ENCODE results near the gene TMEM250.

The TMEM250 gene

DNA sequence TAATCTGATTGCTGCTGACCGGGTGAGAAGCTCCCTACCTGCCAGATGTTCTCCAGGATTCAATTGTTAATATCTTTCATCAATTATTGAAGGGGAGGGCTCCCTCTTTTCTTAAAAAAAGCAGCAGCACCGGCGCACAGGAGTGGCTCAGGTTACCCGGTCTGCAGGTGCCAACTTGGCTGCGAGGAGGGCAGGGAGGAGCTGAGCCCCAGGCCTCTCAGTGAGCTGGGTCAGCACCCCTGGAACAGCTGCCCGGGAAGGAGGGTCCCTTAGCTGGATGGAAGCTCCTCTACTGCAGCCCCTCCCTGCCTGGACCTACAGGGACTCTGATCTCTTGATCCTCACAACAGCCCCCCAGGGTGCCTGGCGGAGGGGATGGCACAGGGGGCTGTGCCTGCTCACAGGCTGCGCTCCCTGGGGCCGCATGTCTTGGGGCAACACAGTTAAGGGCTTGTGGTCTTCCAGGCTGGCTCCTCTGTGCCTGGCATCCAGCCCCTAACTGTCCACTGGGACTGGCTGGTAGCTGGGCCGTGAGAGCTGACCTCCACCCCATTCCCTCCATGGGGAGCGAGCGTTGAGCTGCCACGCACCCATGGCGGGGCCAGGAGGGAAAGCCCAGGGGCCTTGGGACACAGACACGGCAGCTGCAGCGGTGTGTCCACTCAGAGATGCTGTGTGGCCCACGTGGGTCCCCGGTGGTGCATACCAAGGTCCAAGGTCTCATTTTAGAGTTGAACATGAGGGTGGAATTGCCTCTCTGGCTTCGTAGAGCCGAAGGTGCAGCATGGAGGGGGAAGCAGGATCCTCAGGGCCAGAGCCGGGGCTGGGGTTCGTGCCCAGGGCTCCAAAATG, 28.6 kb upstream of the TMEM250 start:
- DNase-seq: no peak

DNA sequence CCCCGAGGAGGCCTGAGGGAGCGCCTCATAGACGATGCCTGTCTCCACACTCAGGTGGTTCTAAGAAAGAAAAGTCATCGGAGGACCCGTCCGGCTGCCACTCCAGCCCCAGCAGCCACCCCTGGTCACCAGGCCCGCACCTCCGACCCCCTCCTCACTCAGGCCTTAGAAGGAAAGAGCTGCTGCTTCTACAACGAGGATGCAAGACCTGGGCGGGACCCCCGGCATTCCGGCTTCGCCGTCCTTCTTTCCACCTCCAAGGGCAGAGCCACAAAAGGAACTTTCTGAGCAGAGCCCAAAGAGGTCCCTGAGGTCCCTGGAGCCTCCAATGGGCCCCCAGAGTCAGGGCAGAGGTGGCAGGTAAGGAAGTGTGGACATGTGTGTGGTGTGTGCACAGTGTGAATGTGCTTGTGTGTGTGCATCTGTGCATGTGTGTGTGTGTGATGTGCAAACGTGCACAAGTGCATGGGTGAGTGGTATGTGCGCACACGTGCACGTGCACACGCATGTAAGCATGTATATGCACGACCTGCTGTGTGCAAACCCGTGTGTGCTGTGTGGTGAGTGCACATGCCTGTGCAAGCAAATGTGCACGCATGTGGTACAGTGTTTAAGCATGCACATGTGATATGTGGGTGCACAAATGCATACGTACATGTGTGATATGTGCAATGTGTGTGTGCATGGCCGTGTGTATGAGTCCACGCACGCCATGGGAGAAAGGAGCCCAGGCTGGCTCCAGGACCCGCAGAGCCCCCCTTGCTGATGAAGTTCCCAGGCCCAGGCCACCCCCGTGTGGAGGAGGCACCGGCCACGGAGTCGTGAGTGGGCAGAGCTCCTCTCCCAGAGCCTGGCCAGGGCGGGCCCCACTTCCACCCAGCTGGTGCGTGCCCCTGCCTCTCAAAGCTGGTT, 27.7 kb upstream of the TMEM250 start:
- no peak for DNase-seq

DNA sequence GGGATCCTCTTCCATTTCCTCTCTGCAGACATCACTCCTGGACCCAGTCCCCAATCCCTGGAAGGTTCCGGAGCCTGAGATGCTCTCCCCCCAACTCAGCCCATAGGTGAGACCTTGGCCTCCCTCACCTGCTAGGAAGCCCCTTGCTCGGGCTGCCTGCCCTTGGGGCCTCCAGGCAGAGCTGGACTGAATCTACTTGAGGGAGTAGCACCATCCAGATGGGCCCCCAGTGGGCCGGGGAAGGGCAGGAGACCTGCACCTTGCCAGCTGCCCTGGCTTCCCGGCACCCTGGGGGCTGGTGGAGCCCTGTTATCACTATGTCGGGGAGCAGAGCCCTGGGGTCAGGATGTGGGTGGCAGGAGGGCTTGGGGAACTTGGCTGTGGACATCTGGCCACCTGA, 26.9 kb upstream of the TMEM250 start:
- DNase-seq: no peak

DNA sequence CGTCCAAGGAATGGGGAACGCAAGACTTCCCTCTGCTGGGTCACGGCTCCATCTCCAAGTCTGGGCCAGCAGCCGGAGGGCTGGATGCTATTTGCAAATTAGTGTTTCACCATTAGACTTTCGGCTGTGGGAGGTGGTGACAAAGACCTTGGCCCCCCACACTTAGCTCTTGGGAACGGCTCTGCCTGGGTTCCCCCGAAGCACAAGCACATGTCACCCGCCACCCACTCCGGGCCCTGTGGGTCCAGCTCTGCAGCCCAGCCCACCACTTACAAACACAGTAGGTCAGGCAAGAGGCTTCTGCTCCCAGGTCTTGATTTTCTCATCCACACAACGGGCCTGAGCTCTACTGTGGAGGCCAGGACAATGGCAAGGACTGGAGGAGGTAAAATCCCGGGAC, 25.8 kb upstream of the TMEM250 start:
- no peak for DNase-seq

DNA sequence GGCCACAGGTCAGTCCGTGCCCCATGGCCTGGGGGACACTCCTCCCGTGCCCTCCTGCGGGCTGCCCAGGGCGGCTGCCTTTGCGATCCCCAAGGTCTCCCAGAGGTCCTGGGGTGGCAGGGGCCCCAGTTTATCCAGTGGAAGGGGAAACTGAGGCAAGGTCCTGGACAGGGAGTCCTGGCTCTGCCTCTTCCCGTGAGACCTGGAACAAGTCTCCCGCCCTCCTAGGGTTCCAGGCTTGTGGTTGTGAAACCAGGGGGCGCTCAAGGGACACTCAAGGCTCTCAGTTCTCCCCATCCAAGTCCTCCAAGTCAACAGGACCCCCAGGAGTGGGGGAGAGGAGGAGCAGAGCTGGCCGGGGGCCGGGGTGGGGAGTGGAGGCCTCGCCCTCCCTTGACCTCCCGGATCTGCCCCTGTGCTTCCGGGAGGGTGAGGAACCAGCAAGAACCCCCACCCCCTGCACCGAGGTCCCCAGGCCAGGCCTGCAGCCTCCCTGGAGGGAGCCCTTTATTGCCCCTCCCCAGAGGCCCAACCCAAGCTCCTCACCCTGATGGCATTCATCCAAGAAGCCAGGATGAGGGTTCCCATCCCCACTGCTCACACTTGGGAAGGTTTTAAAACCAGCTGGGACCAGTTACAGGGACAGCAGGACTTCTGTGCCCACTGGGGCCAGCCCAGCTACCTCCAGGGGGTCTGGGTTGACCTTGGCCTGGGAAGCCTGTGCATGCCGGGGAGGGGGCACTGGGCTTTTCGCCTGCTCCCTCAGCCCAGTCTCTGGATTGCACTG, 24.7 kb upstream of the TMEM250 start:
- DNase-seq: peak; percentile 44

DNA sequence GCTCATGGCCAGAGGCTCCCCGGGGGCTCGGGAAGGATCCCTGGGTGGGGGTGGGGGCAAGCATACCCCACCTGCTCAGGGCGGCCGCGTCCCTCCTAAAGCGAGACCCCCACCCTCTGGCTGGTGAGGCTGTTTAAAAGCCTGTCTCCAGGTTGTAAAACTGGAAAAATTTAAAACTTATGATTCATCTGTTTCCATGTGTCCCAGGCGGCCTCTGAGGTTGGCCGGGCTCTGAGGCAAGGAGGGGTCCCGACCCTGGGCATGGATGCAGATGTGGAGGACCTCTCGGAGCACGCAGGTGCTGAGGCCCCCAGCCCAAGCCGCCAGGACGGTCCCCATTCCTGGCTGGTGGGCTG, 24.2 kb upstream of the TMEM250 start:
- DNase-seq: no peak

DNA sequence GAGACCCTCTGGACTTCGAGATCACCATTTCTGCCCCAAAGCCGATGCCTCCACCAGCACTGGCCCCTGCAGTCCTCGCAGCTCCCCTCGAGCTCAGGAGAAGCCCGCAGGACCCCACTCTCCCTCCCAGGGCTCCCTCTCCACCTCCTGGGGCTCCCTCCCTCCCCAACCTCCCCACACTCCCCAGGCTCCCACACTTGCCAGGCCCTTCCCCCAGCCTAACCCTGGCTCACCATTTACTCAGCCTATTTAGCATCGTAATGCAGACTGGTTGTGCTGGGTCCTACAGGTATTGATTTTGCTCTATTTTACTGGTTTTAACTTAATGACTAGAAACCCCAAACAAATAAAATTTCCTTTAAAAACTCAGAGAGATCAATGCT, 23.7 kb upstream of the TMEM250 start:
- DNase-seq: no peak

DNA sequence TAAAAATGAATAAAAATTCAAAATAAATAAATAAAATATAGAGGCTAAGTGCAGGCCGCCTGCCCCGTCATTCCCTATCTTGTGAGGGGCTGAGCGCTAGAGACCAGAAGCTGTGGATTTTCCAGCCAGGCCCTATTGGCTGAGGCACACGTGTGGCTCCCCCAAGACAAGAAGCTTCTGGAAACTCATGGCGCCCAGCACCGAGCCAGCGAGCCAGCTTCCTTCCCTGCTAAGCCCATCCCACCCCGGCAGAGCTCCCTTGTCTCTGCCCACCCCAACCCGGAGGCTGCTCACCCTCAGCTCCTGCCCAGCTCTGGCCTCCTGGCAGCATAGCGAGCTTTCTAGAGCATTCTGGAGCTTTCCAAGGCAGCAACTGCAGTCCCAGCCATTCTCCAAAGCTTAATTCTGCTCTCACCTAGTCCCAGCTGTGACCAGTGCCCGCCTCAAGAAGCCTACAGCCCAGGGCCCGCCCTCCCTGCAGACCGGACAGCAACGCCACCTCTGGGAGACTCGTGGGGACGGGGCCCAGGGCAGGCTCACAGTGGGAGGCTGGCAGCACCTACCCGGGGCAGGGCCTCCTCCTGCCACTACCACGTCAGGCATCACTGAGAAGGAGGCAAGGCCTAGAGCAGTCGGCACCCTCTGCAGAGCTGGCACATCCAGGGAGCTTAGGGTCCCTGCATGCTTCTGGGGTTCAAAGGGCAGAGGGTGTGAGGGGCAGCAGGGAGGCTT, 23.2 kb upstream of the TMEM250 start:
- no peak for DNase-seq

DNA sequence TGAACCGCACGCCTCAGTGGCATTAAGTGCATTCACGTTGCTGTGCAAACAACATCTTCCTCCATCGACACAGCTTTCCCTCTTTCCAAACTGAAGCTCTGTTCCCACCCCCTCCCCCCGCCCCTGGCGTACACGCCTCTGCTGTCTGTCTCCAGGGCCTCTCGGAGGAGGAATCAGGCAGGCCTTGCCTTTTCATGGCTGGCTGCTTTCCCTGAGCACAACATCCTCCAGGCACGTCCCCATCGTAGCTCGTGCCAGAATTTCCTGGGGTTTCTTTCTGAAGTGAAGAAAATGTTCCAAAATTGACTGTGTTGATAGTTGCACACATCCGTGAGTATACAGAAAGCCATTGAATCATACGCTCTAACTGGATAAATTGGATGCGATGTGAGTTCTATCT, 22.3 kb upstream of the TMEM250 start:
- DNase-seq: no peak

DNA sequence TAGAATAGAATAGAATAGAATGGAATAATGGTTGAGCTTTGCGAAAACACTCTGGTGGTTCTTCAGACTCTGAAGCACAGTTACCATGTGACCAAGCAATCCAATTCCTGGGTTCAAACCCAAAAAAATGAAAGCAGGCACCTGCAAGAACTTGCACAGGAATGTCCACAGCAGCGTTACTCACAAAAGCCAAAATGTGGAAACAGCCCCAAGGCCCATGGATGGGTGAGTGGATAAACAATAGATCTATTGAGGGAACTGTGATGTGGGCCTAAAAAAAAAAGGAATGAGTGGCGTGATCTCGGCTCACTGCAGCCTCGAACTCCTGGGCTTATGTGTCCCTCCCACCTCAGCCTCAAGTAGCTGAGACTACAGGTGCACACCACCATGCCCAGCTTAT, 21.4 kb upstream of the TMEM250 start:
- no peak for DNase-seq

DNA sequence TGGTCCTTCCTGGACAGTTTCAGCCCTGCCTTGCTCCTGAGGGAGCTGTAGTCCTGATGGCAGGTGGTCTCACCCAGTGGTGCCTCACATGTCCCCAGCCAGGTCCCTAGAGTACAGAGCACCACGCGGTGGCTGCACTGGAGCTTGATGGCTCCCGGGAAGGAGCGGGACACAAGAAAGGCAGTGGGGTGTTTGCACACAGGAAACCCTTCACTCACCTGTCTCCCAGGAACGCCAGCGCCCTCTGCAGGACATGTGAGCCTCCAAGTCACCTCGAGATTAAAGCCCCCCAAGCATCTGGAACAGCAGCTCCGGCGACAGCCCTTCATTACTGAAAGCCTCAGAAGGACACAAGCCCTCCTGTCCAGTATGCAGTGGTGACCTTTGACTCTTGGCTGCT, 19.9 kb upstream of the TMEM250 start:
- peak; percentile 29 for DNase-seq

DNA sequence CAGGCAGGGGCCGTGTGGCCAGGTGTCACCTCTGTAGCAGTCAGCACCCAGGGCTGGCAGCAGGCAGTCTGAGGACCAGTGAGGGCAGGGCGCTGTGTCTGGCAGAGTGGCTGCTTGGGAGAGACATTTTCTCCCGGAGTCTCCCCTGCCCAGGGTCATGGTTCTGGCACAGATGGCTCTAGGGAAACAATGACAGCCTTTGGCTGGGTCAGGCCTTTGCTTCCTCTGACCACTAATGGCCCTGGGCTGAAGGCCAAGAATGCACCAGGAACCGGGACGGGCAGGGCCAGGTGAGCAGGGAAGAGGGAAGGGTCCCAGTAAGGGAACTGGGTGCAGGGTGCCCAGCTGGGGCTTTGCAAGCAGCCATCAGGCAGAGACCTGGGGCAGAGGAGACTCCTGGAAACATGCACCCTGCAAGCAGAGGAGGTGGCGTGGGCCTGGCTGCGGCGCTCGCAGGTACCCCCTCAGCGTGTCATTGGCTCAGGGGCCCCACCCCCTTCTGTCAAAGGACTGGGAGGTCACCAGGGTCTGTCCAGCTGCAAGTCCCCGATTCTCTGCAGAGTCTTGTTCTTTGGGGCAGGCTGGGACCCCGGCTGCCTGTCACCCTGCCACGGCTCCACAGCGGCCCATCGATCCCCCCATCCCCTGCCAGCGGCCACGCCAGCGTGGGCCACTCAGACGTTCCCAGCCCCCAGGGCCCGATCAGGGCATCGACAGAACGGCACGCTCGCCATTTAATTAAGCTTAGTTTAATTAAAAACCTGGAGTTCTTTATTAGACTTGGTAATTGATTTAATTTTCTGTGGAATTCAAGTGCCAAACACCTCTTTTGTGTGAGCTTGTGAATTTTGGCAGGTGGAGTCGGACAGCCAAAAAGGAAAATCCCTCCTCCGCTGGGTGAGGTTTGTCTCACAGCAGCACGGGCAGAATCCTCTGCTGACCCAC, 18.9 kb upstream of the TMEM250 start:
- DNase-seq: no peak

DNA sequence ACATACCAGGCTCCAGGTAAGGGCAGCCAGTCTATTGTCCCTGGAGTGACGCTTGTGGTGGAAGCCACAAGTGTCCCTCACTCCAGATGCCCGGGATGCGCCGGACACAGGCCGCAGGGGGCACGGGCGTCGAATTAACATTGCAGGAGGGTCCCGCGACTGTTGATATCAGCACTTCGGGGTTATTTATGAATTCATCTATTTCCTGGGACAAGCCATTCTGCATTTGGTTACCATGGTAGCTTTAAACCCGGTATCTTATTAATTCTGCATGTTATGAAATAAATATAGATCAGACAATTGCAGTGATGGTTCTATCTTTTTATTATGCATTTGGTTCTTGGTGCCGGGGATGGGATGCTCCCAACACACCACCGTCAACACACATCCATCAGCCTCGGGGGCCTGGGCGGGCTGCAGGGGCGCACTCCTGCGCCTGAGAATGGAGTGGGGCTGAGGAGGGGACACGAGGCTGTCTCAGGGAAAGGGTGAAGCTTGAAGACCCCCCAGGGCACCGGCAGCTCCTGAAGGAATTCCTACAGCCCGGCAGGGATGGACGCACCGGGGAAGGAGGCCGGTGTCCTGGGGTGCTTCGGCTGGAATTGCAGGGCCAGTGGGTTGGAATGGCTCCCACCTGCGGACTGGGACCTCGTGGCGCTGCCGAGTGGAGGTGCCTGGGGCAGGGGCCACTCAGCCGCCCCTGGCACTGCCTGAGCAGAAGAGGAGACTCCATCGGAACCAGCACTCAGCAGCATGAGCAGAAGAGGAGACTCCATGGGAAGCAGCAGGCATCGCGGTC, 17.7 kb upstream of the TMEM250 start:
- no peak for DNase-seq

DNA sequence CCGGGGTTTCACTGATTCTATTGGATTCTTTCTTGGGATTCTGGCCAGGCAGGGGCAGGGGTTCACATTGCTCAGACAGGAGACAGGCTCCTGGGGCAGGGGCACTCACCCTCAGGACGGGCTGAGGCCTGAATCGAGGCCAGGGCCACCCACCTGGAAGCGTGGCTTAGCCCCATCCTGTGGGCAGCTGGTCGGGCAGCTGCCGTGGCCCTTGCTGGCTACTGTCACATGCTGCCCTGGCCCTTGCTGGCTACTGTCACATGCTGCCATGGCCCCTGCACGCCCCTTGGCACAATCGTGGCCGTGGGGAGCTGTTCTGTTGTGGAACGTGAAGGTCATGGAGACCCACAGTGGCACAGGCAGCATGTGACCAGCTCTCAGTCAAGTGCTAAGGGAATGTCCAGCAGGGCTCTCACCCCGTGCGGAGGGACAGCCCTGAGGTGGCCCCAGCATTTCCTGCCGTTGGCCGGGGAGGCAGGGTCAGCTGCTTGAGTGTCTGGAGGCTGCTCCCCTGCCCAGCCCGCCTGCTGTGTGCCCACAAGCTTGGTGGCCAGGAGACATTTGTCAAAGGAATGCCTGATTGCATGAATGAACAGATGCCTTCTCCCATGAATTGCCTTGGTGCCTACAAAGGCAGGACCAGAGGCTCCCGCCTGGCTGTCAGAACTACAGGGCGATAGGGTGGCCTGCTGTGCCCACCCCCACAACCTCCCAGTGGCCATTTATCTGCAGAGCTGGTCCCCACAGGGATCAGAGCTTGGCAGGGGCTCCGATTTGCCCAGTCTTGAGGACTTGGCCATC, 16.9 kb upstream of the TMEM250 start:
- DNase-seq: no peak

DNA sequence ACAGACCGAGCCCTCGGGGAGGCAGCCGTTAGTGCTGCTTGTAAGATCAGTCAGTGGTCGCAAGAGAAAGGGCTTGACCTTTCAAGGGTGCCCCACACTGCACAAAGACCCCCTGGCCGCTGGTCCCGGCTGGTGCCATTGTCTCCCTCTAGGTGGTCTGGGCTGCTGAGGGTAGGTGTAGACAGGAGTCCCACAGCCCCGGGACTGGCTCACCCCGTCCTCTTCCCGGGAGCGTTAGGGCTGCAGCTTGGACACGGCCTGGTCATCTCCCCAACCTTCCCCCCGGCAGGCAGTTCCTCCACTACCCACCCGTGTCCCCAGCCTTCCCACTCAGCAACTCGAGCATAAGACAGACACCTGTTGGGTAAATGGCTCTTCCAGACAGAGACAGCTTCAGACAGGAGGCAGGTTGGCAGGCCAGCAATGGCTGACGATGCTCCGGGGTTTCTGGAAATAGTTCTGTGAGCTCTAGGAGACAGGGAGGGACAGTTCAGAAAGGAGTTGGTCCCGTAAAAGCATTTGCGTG, 15.3 kb upstream of the TMEM250 start:
- no peak for DNase-seq

DNA sequence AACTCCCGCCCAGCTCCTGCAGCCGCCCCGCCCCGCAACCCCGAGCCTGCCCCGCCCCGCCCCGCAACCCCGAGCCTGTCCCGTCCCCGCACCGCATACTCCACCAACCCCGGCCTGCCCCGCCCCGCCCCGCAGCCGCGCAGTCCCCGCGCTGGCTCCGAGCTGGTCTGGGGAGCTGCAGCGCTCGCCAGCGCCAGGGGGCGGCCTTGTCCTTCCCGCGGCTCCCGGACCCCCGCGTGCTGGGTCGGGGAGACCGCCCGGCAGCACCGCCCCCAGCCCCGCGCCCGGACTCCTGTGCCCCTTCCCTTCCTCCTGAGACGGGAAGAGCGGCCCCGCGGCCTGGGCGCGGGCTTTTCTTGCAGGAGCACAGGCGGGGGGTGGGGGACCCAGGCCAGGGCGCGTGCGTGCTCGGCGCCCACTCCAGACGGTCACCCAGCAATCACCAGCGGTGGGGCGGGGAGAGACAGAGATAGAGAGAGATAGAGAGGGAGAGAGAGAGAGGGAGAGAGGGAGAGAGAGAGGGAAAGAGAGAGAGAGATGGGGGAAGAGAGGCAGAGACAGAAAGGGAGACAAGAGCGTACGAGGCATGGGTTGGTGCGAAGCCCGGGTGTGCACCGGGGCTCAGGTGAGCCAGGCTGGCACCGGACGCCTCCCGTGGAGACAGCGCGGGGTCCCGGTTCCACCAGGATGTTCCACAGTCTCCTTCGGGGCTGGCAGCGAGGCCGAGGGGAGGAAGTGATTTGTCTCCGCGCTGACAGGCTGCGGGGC, 14.7 kb upstream of the TMEM250 start:
- DNase-seq: no peak

DNA sequence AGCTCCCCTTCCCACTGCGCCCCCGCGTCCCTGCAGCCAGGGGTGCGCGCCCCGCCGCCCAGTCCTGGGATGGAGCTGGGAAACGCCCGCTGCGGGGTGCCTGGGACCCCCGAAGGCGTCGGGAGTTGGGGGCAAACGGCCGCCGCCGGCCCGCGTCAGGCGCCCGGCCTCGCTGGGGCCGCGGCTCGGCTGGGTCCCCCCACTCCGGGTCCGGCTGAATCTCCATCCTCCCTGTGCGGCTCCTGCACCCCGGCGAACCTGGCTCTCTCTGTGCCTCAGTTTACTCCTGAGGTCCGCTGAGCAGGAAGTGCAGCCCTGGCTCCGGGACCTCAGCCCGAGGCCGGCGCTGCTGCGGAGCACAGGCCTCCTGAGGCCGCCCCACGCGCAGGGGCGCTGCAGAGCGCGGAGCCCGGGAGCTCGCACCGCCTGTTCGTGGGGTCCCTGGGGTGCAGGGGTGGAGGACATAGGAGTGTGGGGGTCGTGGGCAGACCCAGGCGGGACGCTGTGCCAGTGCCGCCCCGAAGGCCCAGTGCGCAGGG, 13.9 kb upstream of the TMEM250 start:
- no peak for DNase-seq

Data from OCI-M1 (cell line).